HL-60/S4 treated with retinoic acid at 250 ng/mL for 4 days and 3 days (cell line): ENCODE data around the gene FRY.
"Not testable (repeated sequence)": the region's sequence is repeated elsewhere in the genome, so short reads cannot be mapped to it uniquely, and the experiment has no call there.

Experiments
- in situ Hi-C: fragments of 300-500 bp; cut with MboI; formaldehyde crosslinking; loops from 2 replicates; pipeline ENCODE4 v1.7.0; 2022; ENCODE audit warnings: low sequenced_read_pairs

FRY gene

DNA sequence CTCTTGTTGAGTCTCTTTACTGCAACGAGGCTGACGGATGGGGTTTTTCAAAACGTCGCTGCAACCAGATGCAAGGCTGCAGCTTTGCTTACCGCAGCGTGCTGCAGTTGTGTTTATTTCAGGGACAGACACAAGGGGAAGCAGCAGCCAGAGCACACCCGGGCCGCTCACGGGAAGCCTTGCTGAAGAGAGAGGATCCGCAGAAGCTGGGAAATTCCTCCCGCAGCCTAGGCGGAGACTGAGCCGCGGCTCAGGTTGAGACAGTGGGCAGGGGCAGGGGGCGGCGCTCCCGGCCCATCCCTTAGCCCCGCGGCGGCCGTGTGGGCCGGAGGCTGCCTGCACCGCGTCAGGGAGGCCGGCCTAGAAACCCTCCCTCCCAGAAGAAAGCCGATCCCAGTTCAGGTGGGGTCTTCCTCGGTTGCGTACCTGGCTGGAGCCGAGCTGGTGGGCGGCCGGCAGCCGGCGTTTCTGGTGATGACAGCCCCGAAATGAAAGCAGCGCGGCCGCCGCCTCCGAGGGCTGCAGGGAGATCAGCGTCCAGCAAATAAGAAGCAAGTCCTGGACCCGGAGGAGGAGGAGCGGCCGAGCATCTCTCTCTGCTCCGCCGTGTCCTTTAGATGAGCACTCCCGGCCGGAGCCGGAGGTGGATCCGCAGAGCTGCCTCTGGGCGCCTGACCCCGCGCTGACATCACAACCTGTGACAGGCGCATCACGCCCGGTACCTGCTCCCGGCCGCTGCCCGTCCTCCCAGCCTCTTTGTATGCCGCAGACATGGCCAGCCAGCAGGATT is at the start of gene FRY:
Gene FRY (plus strand): TSS at position 750 of the 790 bp plus-strand sequence. CDS start 22 bp downstream, at position 772.
- in situ Hi-C loops: no loop called here

DNA sequence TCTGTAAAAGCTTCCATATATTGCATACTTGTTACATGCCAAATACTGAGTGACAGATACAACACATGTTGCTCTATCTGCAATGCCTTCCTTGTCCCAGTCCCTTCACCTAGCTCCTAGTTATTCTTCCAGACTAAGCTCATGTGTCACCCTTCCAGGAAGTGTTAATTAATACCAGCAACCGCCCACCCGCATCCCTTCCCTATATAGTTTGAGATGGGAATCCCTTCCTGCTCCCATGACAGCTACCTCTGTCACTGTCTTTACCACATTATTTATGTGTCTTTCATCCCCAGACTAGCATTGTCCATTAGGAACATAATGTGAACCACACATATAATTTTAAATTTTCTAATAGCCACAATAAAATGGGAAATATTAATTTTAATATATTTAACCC is 49.5 kb upstream of the FRY start:
- in situ Hi-C loops: no loop called here

DNA sequence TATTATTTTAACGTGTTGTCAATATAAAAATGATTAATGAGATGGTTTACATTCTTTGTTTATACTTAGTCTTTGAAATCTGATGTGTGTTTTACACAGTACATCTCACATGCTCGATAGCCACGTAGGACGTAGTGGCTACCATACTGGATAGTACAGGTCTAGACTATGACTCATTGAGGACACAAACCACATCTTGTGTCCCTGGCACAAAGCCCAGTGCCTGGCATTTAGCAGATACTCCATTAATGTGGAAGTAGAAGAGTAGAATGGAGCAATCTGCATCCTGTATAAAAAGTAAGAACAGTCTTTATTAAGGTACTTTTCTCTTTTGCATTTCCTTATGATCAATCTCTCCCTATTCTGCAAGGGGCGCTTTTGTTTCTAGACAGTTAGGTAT is 49.0 kb upstream of the FRY start:
- in situ Hi-C loops: no loop called here

DNA sequence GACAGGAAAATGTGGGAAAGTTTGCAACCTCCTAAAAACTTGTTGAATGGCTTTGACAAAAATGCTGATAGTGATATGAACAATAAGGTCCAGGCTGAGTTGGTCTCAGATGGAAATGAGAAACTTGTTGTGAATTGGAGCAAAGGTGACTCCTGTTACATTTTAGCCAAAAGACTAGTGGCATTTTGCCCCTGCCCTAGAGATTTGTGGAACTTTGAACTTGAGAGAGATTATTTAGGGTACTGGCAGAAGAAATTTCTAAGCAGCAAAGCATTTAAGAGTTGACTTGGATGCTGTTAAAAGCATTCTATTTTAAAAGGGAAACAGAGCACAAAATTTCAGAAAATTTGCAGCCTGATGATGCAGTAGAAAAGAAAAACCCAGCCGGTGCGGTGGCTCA is 47.9 kb upstream of the FRY start:
- in situ Hi-C loops: not testable (repeated sequence)

DNA sequence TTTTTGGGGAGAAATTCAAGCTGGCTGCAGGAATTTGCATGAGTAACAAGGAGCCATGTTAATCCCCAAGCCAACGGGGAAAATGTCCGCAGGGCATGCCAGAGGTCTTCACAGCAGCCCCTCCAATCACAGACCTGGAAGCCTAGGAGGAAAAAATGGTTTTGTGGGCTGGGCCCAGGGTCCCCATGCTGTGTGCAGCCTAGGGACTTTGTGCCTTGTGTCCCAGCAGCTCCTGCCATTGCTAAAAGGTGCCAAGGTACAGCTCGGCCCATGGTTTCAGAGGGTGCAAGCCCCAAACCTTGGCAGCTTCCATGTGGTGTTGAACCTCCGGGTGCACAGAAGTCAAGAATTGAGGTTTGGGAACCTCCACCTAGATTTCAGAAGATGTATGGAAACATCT is 47.2 kb upstream of the FRY start:
- in situ Hi-C loops: not testable (repeated sequence)

DNA sequence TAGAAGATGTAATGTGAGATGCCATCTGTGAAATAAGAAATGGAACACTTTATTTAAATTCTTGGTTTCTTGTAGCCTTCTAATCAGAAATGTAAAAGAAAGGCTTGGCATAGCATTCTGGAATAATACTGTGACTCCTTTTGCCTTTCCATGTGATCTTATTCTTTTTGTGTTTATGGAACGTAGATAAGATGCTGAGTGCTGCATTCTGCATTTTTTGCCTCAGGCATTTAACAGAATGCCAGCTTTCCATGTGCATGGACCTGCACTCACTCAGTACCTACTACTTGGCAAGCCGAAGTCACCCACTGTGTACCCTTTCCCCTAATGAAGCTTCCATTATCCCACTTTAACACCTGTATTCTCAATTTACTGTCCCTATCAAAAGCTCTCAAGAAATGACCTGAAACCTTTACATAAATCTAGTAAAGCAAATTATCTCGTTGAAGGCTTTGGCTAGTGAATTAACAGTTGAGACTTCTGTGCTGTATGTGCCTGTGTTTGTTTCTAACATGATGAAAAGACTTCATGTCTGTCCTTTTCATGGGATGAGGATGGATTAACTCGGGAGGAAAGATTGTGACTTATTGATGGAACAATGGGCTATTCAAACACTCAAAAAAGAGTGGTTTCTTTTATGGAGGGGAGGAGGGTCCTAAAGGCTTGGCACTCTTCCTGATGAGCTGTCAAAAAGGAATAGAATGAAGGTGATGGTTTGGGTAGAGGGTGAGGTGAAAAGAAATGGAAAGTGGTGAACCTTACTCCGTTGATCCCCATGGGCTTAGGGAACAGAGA is 44.7 kb upstream of the FRY start:
- in situ Hi-C loops: no loop called here

DNA sequence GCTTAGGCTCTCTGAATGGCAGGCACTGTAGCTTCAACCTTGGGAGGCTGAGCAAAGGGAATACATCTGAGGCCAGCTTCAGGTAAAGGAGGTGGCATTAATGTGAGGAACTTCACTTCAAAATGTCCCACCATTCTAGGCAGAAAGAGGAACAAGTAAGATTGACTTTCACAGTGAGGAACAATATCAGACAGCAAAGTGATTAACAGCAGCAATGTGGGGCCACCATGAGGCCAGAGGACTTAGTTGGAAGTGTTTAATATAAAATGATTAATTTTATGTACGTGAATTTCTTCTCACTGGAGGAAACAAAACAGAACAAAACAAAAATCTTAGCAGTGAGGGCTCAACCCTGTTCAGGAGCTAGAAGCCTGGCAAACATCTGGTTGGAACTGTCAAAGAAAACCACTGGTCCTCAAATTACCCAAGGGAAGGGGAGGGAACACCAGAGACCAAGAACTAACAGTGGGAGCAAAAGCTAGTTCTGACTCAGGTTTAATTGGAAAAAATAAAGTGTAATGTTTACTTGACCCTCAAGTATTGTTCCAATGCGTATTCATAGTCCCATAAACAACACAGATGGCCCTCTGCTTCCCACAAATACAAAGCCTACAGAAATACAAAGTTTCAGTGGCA is 43.9 kb upstream of the FRY start:
- in situ Hi-C loops: no loop called here

DNA sequence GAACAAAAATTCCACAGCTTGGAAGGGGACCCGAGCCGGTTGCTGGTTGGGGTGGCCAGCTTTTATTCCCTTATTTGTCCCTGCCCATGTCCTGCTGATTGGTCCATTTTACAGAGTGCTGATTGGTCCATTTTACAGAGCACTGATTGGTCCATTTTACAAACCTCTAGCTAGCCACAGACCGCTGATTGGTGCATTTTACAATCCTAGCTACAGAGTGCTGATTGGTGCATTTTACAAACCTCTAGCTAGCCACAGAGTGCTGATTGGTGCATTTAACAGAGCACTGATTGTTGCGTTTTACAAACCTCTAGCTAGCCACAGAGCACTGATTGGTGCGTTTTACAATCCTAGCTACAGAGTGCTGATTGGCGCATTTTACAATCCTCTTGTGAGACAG is 37.2 kb upstream of the FRY start:
- in situ Hi-C loops: not testable (repeated sequence)

DNA sequence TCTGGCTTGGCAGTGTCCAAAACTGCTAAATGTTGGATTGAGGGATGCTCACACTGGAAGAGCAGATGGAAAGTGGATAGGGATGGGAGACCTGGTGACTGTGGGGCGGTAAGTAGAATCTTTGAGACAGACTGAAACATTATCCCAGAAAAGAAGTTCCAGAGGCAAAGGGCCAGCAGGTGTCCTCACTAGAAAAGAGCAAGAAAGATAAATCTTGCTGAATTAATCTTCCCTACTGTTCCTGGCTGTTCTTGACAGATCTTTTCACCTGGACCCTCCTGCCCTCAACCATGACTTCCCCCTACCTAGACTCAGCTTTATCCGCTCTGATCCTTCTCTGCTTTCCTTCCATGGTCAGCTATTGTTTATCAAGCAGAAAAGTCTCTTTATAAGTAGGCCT is 35.0 kb upstream of the FRY start:
- in situ Hi-C loops: no loop called here

DNA sequence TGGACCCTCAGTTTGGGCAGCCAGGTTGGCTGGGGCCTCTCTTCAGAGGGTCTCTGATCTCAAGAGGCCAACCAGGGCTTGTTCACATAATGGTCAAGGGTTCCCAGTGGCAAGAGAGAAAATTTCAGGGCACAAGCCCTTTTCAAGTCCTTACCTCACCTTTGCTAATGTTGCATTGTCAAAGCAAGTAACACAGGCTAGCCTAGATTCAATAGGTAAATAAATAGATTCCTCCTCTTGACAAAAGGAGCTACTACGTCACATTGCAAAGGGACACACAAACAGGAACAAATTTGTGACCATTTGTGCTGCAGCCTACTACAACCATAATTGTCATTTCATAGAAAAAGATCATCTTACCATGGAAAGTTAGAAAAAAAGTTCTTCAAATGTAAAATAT is 33.9 kb upstream of the FRY start:
- in situ Hi-C loops: no loop called here

DNA sequence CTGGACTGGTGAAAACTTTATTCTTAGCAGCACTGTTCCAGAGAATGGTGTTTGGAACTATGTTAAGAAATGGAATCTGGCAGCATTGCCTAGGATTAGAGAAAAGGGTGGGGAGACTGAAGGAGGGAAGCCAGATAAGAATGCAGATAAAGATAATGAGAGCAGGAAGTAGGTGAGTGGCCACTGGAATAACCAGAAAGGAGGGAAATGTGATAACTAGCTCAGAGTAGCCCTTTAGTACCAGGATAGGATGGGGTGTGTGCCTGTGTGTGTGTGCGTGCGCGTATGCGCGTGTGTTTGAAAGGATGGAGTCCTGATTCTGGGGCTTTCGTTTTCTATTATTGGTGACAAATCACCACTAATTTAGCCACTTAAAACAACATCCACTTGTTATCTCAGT is 33.4 kb upstream of the FRY start:
- in situ Hi-C loops: no loop called here

DNA sequence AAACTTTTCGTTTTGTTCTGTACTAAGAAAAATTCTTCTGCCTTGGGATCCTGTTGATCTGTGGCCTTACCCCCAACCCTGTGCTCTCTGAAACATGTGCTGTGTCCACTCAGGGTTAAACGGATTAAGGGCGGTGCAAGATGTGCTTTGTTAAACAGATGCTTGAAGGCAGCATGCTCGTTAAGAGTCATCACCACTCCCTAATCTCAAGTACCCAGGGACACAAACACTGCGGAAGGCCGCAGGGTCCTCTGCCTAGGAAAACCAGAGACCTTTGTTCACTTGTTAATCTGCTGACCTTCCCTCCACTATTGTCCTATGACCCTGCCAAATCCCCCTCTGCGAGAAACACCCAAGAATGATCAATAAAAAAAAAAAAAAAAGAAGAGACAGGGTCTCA is 30.8 kb upstream of the FRY start:
- in situ Hi-C loops: not testable (repeated sequence)

DNA sequence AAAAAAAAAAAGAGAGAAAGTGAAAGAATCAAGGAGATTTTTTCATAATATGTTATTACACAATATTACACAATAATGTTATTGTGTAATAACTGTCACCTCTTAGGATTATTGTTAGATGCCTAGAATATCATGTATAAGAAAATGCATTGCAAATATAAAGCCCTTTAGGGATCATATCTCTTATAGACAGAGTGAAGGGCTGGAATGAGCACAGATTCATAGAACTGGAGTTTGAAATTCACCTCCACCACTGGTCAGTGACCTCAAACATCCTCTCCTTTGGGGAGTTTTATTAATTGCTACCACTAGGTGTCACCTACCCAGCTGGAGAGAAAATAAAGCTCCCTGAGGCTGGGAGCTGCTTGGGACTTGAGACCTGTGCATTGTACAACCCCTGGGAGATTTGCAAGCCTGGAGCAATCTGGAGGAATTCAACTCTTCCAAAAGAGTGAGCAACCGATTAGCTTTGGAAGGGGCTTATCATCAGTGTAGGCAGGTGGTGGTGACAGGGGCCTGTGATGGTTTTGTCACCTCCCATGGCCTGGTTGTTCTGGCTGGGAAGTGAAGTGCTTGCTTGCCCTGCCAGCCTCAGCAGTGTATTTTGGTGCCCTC is 30.3 kb upstream of the FRY start:
- in situ Hi-C loops: no loop called here

DNA sequence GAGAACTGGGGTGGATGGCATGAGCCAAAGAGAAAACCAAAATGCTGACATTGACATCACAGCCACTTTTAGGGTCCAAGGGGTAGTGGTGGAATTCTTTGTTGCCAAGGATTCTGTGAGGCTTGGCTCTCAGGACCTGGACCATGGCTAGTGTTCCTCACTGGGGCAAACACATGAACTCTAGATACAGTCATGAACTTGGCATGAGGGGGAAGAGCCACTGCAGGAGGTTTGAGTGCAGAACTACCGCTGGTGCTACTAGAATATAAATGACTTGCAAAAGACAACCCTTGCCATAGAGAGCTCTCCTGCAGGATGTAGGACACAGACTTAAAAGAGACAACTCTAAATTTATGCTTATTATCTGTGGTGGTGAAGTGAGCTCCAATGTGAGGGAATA is 29.8 kb upstream of the FRY start:
- in situ Hi-C loops: no loop called here

DNA sequence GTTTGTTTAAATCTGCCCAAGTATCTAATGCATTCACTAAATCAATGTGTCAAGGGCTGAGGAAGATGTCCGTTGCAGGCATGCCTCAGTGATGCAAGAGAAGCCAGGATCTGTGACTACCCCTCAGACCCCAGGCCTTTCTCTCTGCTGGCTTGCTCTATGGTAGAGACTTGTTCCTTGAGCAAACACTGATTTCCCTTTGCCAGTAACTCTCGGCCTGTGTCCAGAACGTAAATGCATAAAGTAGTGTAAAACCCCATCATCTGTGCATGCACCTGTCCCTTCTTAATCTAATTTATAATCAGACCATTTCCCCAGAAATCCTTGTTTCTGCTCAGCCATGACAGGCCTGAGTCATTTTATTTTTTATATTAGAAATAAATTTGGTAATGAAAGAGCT is 28.7 kb upstream of the FRY start:
- in situ Hi-C loops: no loop called here

DNA sequence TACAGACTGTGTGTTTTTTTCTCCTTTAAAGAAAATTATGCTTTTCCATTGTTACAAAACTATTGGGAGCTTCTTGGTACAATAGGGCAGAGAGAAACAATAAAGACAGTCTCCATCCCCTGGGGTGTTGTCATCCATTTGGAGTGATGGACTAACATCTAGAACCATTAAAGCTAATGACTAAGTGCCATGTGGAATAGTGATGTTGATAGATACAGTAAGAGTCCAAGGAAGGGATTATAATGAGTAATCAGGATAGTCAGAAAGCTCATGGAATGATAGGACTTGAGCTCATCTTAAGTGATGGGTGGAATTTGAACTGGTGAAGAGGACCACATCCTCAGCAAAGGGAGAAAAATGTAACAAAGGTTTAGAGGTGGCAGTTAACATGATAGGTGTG is 24.1 kb upstream of the FRY start:
- in situ Hi-C loops: no loop called here

DNA sequence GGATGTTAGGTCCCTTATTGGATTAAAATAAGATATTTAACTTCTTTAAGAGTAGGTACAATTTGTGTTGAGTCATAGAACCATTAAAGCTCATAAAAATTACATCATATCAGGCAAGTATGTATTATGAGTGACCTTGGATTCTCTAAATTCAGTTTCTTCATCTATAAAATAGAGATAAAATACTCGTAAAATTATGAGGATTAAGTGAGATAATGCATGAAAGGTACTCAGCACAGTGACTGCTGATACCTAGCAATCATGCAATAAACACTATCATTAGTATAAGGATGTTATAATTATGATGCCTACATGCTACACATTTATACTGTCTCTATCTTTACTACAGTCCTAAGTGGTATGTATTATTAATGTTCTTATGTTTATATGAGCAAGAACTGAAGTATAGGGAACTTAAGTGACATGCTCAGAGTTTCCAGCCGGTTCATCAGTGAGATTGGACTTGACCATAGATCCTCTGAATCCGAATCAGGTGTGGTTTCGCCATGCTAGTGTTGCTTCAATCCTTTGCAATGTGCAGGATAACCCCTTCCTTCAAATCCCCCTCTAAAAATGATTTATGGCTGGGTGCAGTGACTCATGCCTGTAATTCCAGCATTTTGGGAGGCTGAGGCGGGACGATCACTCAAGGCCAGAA is 22.9 kb upstream of the FRY start:
- in situ Hi-C loops: no loop called here

DNA sequence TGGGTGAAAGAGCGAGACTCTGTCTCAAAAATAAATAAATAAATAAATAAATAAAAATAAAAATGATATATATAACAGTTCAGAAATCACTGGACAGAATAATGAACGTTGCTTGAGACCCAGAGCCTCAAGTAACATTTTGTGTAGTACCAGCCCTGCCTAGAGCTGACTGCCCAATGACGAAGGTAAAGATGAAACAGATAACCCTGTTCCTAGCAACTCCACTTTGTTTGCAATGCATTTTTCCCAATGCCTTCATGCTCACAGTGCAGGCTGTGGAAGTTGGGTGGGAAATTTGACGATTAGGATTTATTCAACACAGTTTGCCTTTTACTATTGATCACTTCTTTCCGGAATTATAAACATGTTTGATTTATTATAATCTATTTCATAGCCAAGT is 22.2 kb upstream of the FRY start:
- in situ Hi-C loops: no loop called here

DNA sequence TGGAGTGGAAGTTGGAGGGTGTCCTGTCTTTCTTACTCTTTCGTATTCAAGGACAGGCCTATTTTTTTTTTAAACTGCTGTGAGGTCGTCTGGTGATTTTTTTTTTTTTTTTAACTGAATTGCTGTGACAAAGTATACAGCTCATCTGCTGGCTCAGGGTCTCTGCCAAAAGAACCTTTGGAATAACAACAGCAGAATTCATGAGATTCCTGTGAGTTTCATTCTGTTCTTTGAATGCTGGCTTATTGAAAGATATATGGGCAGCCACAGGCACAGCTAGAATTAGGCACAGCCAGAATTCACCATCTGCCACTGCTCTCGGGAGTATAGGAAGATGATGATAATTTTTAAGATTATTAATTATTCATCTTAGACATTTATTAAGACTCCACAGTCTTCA is 21.4 kb upstream of the FRY start:
- in situ Hi-C loops: no loop called here

DNA sequence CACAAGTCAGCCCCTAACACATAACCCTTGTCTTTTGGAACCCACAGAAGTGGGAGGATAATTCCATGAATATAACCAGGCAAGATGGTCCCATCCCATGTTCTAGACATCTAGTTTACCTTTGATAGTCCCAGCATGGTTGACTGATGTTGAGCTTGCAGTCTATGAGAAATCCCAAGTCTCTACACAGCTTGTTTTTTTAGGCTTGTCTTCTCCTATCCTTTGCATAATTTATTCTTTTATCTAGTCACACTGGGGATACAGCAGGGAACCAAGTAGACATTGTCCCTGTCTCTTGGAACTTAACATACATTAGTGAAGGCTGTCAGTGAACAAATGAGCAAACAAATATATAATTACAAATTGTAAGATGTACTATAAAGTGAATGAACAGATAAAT is 19.6 kb upstream of the FRY start:
- in situ Hi-C loops: no loop called here

DNA sequence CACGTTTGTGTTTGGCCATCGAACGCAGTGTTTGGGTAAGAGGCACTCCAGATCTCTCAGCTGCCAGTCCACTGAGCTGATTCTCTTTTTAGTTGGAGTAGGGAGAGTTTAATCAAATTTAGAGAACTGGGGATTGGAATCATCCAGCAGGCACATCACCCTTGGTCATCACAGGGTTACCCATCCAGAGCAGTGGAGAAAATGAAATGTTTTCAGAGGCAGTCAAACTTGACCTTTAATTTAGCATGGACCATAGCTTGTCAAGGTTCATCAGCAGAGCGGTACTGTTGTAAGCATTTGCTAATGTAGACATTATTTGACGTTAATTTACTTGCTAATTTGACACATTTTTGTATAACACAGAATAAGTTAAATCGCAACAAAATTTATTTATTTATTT is 18.4 kb upstream of the FRY start:
- in situ Hi-C loops: no loop called here
